GM12878 (cell line): Measurements from ENCODE around the gene PCSK1N. TPM values are rescaled to one million over a fixed set of nuclear protein-coding genes. Genes with fewer than 3 reads are reported as not detected.

ENCODE experiments used
- ATAC-seq: fragments of 200-7000 bp; cut with Tn5 transposase; 3 replicates; pipeline ENCODE4 v1.9.1; 2020; ENCODE audit warnings: mild to moderate bottlenecking, moderate library complexity
- BruUV-seq: library from RNA; stranded (reverse); fragments of 400-500 nt; replicated peaks from 2 replicates; lab custom pipeline; 2021; lab: Mats Ljungman, UMichigan
- CTCF ChIA-PET: fragments of 300-600 bp; sonication (Branson Sonifier 250); formaldehyde crosslinking; extraction: SDS; loops from one replicate; lab custom pipeline; 2021; ENCODE audit warnings: inconsistent platforms; lab: Yijun Ruan, JAX
- POLR2A ChIA-PET: fragments of 350-600 bp; formaldehyde crosslinking; extraction: SDS; loops from one replicate; lab custom pipeline; 2021; ENCODE audit warnings: inconsistent platforms; lab: Charles Lee
- RAD21 ChIA-PET: fragments of 300-600 bp; sonication (Branson Sonifier 250); formaldehyde crosslinking; loops from one replicate; lab custom pipeline; 2023; ENCODE audit warnings: antibody characterized with exemption; ENCODE audit not compliant: unreplicated experiment; lab: Charles Lee
- SMC1A ChIA-PET: fragments of 300-600 bp; sonication (Branson Sonifier 250); formaldehyde crosslinking; loops from one replicate; lab custom pipeline; 2023; ENCODE audit not compliant: unreplicated experiment, uncharacterized antibody; lab: Charles Lee
- DNase-seq: peaks from one replicate; pipeline ENCODE4 v3.0.0-alpha.2; 2011; ENCODE audit warnings: low read depth, low spot score
- FAIRE-seq: peaks from 3 replicates; lab custom pipeline; 2011; peaks lifted over from hg19 to GRCh38; lab: Jason Lieb, UNC
- H2AFZ ChIP-seq: 2 replicates; pipeline ENCODE4 v1.6.0; 2011; ENCODE audit warnings: low read depth, low read length, control low read depth; ENCODE audit not compliant: control insufficient read depth
- H3K27ac ChIP-seq: 2 replicates; pipeline ENCODE4 v1.5.1; 2011; ENCODE audit warnings: control low read depth; ENCODE audit not compliant: control insufficient read depth, insufficient read depth
- H3K27me3 ChIP-seq, 2 experiments: replicated peaks in 1 of 2; 2 replicates each; pipeline versions ENCODE4 v1.6.0 to v1.6.1; 2011; ENCODE audit warnings: low read length in 1 of 2; ENCODE audit not compliant: control insufficient read depth in 2 of 2, insufficient read depth in 2 of 2
- H3K36me3 ChIP-seq, 2 experiments: 2 replicates each; pipeline ENCODE4 v1.5.1; 2011; ENCODE audit warnings: low read length in 1 of 2; ENCODE audit not compliant: control insufficient read depth in 2 of 2, insufficient read depth in 2 of 2
- H3K4me1 ChIP-seq: 2 replicates; pipeline ENCODE4 v1.6.1; 2011; ENCODE audit warnings: mild to moderate bottlenecking, low read length, moderate library complexity, mixed read lengths; ENCODE audit not compliant: control insufficient read depth, insufficient read depth
- H3K4me2 ChIP-seq: 2 replicates; pipeline ENCODE4 v1.6.0; 2011; ENCODE audit warnings: control low read depth; ENCODE audit not compliant: control insufficient read depth, insufficient read depth
- H3K4me3 ChIP-seq: fragments of 200-600 bp; sonication (generic); 2 replicates; pipeline ENCODE4 v1.5.1; 2016
- H3K79me2 ChIP-seq: 2 replicates; pipeline ENCODE4 v1.6.0; 2011; ENCODE audit warnings: low read length; ENCODE audit not compliant: control insufficient read depth, insufficient read depth
- H3K9ac ChIP-seq: 2 replicates; pipeline ENCODE4 v1.8.0; 2011; ENCODE audit warnings: low read length, control low read depth, mixed read lengths; ENCODE audit not compliant: control insufficient read depth, insufficient read depth
- H3K9me3 ChIP-seq: replicated peaks from 3 replicates; pipeline ENCODE4 v1.5.1; 2011; ENCODE audit warnings: mild to moderate bottlenecking, low read length; ENCODE audit not compliant: control insufficient read depth, insufficient read depth
- H4K20me1 ChIP-seq: 2 replicates; pipeline ENCODE4 v1.6.0; 2011; ENCODE audit not compliant: control insufficient read depth, insufficient read depth
- ASH2L ChIP-seq: fragments of 300-600, 200-600 bp; sonication (generic); IDR thresholded peaks from 2 replicates; pipeline ENCODE4 v1.6.1; 2017; ENCODE audit warnings: low read depth, mild to moderate bottlenecking, borderline replicate concordance
- FOXM1 ChIP-seq: IDR thresholded peaks from 2 replicates; pipeline ENCODE4 v1.6.1; 2012; ENCODE audit warnings: low read depth, mild to moderate bottlenecking, inconsistent platforms, low read length, moderate library complexity
- IRF3 ChIP-seq: fragments of 450-650 bp; IDR thresholded peaks from 2 replicates; pipeline ENCODE4 v1.6.1; 2014; ENCODE audit warnings: mild to moderate bottlenecking
- NR2C2 ChIP-seq: IDR thresholded peaks from 2 replicates; pipeline ENCODE4 v1.6.1; 2011; ENCODE audit warnings: borderline replicate concordance, low read depth; ENCODE audit not compliant: control insufficient read depth, insufficient read length
- SPI1 ChIP-seq: IDR thresholded peaks from 2 replicates; pipeline ENCODE4 v1.6.1; 2011; ENCODE audit warnings: low read depth, mild to moderate bottlenecking, low read length, moderate library complexity, borderline replicate concordance; ENCODE audit not compliant: insufficient read depth
- STAT1 ChIP-seq: fragments of 450-650 bp; conservative IDR thresholded peaks from 2 replicates; pipeline ENCODE4 v1.6.1; 2014; ENCODE audit warnings: antibody characterized with exemption, mild to moderate bottlenecking
- ZNF274 ChIP-seq: IDR thresholded peaks from one replicate; pipeline ENCODE4 v1.8.0; 2011; ENCODE audit not compliant: insufficient read length, insufficient read depth
- WGBS: methylation state at CpG from one replicate; pipeline ENCODE4 v1.1.6; 2016; ENCODE audit warnings: low lambda C conversion rate; ENCODE audit not compliant: insufficient replicate concordance, insufficient coverage; ENCODE audit errors: missing lambda C conversion rate; 5-methylcytosine and 5-hydroxymethylcytosine counted together
- in situ Hi-C: fragments of 300-500 bp; cut with MboI; formaldehyde crosslinking; loops from 9 replicates; pipeline ENCODE4 v1.14.3; 2018; ENCODE audit warnings: mixed read lengths
- intact Hi-C: fragments of 100-400 bp; cut with micrococcal nuclease; formaldehyde crosslinking; loops from one replicate; pipeline ENCODE4 v1.14.2; 2022; ENCODE audit not compliant: unreplicated experiment
- polyA plus RNA-seq, 11 experiments: library from polyadenylated mRNA; depleted of rRNA in 4 of 11; unstranded in 6 of 11; stranded (reverse) in 5 of 11; fragments of >200 nt; fragmentation: Nextera tagmentation in 4 of 11; fragmentation: Illumina TruSeq in 1 of 11; extraction: Ambion mirVana in 4 of 11; extraction: Trizol in 1 of 11; gene quantifications; 1 replicate in 1 of 11; 2 replicates in 10 of 11; pipeline versions ENCODE4 v1.2.1 to v1.2.3, GENCODE V29; 2011 to 2016; ENCODE audit warnings: inconsistent platforms in 2 of 11, missing spikeins in 2 of 11, low read depth in 1 of 11
- total RNA-seq, 4 experiments: library from RNA; depleted of rRNA in 3 of 4; stranded (reverse); fragments of >200 nt in 3 of 4; fragmentation: Illumina TruSeq in 1 of 4; extraction: Trizol in 1 of 4; gene quantifications; 2 replicates each; pipeline versions ENCODE4 v1.2.1 to v1.2.3, GENCODE V29; 2013 to 2021
- TF ChIP-seq, protein P1 (sequence below): fragments of 450-650 bp; formaldehyde crosslinking; IDR thresholded peaks from 2 replicates; pipeline ENCODE4 v1.5.0; 2022; ENCODE audit warnings: mild to moderate bottlenecking, missing genetic modification characterization
- TF ChIP-seq, protein P2 (sequence below): IDR thresholded peaks from 2 replicates; pipeline ENCODE4 v1.6.1; 2012; ENCODE audit warnings: low read depth, low read length, improper control_type of control experiment

Gene PCSK1N
- total and polyA plus RNA-seq, 10 of the 15 experiments (the other 5 are each of a cell fraction or from before 2014, with no cell fraction given): 0.19 TPM; not detected in 9

DNA sequence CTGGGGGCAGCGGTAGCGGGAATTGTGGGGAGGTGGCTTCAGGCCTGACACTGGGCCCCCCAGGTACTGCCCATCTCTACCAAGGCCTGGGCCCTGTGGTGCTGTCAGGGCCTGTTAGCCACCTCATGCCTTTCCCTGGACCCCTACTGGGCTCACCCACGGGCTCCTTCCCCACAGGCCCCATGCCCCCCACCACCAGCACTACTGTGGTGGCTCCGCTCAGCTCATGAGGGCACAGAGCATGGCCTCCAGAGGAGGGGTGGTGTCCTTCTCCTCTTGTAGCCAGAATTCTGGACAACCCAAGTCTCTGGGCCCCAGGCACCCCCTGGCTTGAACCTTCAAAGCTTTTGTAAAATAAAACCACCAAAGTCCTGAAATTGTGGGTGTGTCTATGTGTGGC, 41.5 kb downstream of the PCSK1N start:
- Histone ChIP-seq H3K79me2 (no peaks in the 10 kb centered on the region), H3K4me3 (no peak overlapping the region), H3K4me2 (no peak overlapping the region), H3K4me1 (no peaks in the 10 kb centered on the region), H3K36me3 (no peaks in the 10 kb centered on the region), H2AFZ (no peak overlapping the region), H3K9me3 (no peaks in the 10 kb centered on the region), H4K20me1 (no peaks in the 10 kb centered on the region), H3K27ac (no peak overlapping the region), H3K27me3 (no peaks in the 10 kb centered on the region), H3K9ac (no peak overlapping the region)
- FAIRE-seq (no peak), ATAC-seq (no peak), DNase-seq (no peak)
- ChIA-PET POLR2A (no interaction called here), SMC1A (no interaction called here), RAD21 (no interaction called here), CTCF (no interaction called here)
- WGBS: 43% methylated on average over 3 of the region's 4 CpGs
- BruUV-seq: no TSS peak
- no peak for TF ChIP-seq FOXM1
- in situ Hi-C loops (loop anchor here (5.0 kb wide), 1 partner anchor 33 kb away; the partner anchor contains the start of gene ERAS), intact Hi-C loops (no loop called here)

DNA sequence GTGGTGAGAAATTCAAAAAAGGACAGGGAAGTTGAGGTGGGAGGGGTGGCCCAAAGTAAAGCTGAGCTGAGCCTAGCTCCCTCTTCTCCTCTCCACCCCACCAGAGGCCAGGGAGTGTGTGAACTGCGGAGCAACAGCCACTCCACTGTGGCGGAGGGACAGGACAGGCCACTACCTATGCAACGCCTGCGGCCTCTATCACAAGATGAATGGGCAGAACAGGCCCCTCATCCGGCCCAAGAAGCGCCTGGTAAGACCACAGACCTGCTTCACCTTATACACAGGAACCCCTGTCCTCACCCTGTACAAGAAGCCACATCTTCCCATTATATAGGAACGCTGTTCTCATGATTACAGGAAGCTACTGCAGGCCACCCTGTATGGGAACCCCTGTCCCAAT, 43.2 kb downstream of the PCSK1N start:
- no peak overlapping the region for H2AFZ ChIP-seq
- BruUV-seq: no TSS peak
- SMC1A ChIA-PET: no interaction called here
- no peaks in the 10 kb centered on the region for H3K27me3 ChIP-seq
- RAD21 ChIA-PET: no interaction called here
- in situ Hi-C loops: loop anchor here (5.0 kb wide), 1 partner anchor 35 kb away; the partner anchor contains the start of gene ERAS
- H3K9ac ChIP-seq: no peak overlapping the region
- CTCF ChIA-PET: no interaction called here
- intact Hi-C loops: no loop called here
- 42% methylated on average over 7 of the region's 7 CpGs for WGBS
- no peak overlapping the region for H3K4me2 ChIP-seq
- H3K9me3 ChIP-seq: no peaks in the 10 kb centered on the region
- H3K27ac ChIP-seq: no peak overlapping the region
- no peaks in the 10 kb centered on the region for H3K36me3 ChIP-seq
- no peak overlapping the region for H3K4me3 ChIP-seq
- POLR2A ChIA-PET: no interaction called here
- ATAC-seq: no peak
- H4K20me1 ChIP-seq: no peaks in the 10 kb centered on the region
- DNase-seq: no peak
- no peak for FAIRE-seq
- no peaks in the 10 kb centered on the region for H3K4me1 ChIP-seq
- no peaks in the 10 kb centered on the region for H3K79me2 ChIP-seq
- TF ChIP-seq IRF3: no peak
- TF ChIP-seq, protein P1, sequence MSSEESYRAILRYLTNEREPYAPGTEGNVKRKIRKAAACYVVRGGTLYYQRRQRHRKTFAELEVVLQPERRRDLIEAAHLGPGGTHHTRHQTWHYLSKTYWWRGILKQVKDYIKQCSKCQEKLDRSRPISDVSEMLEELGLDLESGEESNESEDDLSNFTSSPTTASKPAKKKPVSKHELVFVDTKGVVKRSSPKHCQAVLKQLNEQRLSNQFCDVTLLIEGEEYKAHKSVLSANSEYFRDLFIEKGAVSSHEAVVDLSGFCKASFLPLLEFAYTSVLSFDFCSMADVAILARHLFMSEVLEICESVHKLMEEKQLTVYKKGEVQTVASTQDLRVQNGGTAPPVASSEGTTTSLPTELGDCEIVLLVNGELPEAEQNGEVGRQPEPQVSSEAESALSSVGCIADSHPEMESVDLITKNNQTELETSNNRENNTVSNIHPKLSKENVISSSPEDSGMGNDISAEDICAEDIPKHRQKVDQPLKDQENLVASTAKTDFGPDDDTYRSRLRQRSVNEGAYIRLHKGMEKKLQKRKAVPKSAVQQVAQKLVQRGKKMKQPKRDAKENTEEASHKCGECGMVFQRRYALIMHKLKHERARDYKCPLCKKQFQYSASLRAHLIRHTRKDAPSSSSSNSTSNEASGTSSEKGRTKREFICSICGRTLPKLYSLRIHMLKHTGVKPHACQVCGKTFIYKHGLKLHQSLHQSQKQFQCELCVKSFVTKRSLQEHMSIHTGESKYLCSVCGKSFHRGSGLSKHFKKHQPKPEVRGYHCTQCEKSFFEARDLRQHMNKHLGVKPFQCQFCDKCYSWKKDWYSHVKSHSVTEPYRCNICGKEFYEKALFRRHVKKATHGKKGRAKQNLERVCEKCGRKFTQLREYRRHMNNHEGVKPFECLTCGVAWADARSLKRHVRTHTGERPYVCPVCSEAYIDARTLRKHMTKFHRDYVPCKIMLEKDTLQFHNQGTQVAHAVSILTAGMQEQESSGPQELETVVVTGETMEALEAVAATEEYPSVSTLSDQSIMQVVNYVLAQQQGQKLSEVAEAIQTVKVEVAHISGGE (CRISPR knock-in tag): no peak
- TF ChIP-seq, protein P2, sequence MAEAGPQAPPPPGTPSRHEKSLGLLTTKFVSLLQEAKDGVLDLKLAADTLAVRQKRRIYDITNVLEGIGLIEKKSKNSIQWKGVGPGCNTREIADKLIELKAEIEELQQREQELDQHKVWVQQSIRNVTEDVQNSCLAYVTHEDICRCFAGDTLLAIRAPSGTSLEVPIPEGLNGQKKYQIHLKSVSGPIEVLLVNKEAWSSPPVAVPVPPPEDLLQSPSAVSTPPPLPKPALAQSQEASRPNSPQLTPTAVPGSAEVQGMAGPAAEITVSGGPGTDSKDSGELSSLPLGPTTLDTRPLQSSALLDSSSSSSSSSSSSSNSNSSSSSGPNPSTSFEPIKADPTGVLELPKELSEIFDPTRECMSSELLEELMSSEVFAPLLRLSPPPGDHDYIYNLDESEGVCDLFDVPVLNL: no peak
- TF ChIP-seq STAT1: no peak
- TF ChIP-seq ASH2L: no peak
- TF ChIP-seq NR2C2: no peak
- no peak for TF ChIP-seq SPI1
- TF ChIP-seq ZNF274: no peak
